BE2C (cell line): Measurements from ENCODE around the gene TMEM236.

ENCODE experiments used
- DNase-seq: peaks from one replicate; pipeline ENCODE4 v3.0.0-alpha.2; 2020
- H3K27me3 ChIP-seq: fragments of 250-450 bp; sonication (Bioruptor Pico); 2 replicates; pipeline ENCODE4 v1.5.1; 2020; ENCODE audit warnings: mild to moderate bottlenecking
- H3K36me3 ChIP-seq: fragments of 250-450 bp; sonication (Bioruptor Pico); 2 replicates; pipeline ENCODE4 v1.5.1; 2020; ENCODE audit warnings: mild to moderate bottlenecking
- H3K4me1 ChIP-seq: fragments of 250-450 bp; sonication (Bioruptor Pico); 2 replicates; pipeline ENCODE4 v1.5.1; 2020
- H3K4me3 ChIP-seq: 2 replicates; pipeline ENCODE4 v1.5.1; 2011; ENCODE audit warnings: low read depth, low read length
- H3K9me3 ChIP-seq: fragments of 250-450 bp; sonication (Bioruptor Pico); 2 replicates; pipeline ENCODE4 v1.5.1; 2020
- TF ChIP-seq, protein P1 (sequence below): IDR thresholded peaks from 2 replicates; pipeline ENCODE4 v1.5.1; 2012; ENCODE audit warnings: mild to moderate bottlenecking, low read depth, low read length

TMEM236 gene

DNA sequence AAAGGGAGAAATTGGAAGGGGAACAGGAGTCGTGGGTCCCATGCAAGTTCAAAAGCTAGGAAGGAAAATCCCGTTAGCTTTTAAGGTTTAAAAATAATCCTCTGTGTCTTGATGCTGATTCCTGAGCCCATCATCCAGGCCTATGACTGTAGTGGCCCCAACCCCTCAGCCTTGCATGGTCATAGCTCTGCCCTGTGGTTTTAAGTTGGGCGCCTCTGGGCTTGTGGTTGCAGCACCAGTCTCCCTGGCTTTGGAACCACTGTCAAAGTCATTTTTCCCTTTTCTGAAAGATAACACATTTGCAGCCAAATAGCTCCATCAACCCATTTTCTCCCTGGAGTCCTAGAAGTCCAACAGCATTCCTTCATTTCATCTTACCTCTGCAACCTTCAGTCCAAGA lies 13.6 kb downstream of the TMEM236 start:
- H3K36me3 ChIP-seq = no peaks in the 10 kb centered on the region
- H3K4me1 ChIP-seq = no peaks in the 10 kb centered on the region
- H3K4me3 ChIP-seq = no peak overlapping the region
- no peaks in the 10 kb centered on the region for H3K9me3 ChIP-seq
- DNase-seq = no peak
- TF ChIP-seq, protein P1, sequence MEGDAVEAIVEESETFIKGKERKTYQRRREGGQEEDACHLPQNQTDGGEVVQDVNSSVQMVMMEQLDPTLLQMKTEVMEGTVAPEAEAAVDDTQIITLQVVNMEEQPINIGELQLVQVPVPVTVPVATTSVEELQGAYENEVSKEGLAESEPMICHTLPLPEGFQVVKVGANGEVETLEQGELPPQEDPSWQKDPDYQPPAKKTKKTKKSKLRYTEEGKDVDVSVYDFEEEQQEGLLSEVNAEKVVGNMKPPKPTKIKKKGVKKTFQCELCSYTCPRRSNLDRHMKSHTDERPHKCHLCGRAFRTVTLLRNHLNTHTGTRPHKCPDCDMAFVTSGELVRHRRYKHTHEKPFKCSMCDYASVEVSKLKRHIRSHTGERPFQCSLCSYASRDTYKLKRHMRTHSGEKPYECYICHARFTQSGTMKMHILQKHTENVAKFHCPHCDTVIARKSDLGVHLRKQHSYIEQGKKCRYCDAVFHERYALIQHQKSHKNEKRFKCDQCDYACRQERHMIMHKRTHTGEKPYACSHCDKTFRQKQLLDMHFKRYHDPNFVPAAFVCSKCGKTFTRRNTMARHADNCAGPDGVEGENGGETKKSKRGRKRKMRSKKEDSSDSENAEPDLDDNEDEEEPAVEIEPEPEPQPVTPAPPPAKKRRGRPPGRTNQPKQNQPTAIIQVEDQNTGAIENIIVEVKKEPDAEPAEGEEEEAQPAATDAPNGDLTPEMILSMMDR = no peak
- H3K27me3 ChIP-seq = no peaks in the 10 kb centered on the region

DNA sequence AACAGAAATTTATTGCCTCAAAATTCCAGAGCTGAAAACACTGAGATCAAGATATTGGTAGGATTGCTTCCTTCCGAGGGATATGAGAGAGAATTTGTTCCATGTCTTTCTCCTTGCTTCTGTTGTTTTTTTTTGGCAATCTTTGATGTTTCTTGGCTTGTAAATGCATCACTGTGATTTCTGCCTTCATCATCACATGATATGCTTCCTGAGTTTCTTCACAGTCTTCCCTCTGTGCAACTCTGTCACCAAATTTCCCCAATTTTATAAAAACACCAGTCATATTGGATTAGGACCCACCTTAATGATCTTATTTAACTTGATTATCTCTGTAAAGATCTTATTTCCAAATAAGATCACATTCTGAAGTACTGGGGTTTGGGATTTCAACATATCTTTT lies 14.7 kb downstream of the TMEM236 start:
- H3K27me3 ChIP-seq = no peaks in the 10 kb centered on the region
- no peaks in the 10 kb centered on the region for H3K9me3 ChIP-seq
- TF ChIP-seq, protein P1 = no peak
- H3K4me1 ChIP-seq = no peaks in the 10 kb centered on the region
- no peak overlapping the region for H3K4me3 ChIP-seq
- no peak for DNase-seq
- H3K36me3 ChIP-seq = no peaks in the 10 kb centered on the region

DNA sequence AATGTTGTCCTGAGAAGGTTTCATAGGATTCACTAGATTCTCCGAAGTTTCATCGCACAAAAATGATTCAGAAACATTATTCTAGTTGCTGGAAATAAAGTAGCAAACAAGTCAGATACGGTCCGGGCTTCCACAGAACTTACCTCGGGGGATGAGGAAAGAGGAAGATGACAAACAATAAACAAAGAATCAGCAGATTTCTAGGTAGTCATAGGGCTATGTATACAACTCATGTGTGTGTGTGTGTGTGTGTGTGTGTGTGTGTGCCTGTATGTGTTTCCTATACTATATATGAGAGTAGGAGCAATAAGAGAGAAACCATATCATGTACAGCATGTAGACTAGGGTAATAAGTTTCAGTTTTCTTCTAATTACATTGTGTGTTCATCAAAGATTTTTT lies 16.5 kb downstream of the TMEM236 start:
- TF ChIP-seq, protein P1 = no peak
- no peak overlapping the region for H3K4me3 ChIP-seq
- no peaks in the 10 kb centered on the region for H3K4me1 ChIP-seq
- no peaks in the 10 kb centered on the region for H3K9me3 ChIP-seq
- DNase-seq = no peak
- H3K36me3 ChIP-seq = no peaks in the 10 kb centered on the region
- H3K27me3 ChIP-seq = no peaks in the 10 kb centered on the region

DNA sequence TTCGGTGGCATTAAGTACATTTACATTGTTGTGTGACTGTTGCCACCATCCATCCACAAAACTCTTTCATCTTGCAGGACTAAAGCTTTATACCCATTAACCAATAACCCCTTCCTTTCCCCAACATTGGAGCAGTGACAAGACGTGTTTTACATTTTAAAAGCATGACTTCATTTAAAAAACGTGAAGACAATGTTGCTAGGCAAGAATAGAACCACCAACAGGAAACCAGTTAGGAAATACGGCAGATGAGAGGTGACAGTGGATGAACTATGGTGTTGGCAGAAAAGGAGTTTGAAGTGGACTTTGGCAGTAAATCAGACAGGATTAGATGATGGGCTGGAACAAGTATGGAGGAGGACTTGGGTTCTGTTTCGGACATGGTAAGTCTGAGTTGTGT lies 17.0 kb downstream of the TMEM236 start:
- Histone ChIP-seq H3K4me3 (no peak overlapping the region), H3K9me3 (no peaks in the 10 kb centered on the region), H3K27me3 (no peaks in the 10 kb centered on the region), H3K36me3 (no peaks in the 10 kb centered on the region), H3K4me1 (no peaks in the 10 kb centered on the region)
- TF ChIP-seq, protein P1 = no peak
- DNase-seq = no peak

DNA sequence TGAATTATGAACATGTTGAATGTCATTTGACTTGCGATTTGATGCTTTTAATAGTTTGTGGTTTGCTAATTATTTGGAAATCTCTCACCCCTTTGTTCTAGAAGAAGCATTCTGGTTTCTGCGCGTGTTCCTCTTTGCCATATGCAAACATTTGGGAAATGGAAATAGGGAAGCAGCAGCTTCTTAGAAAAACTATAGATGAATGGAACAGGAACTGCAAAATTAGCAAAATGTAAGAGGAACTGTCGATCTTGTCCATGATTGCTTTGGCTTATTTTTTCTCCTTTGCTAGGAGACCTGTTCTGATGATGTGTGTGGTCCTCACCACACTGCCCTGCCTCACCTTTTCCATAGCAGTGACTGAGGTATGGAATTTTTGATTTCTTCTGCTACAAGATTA lies 19.0 kb downstream of the TMEM236 start:
- H3K4me1 ChIP-seq = no peaks in the 10 kb centered on the region
- TF ChIP-seq, protein P1 = no peak

DNA sequence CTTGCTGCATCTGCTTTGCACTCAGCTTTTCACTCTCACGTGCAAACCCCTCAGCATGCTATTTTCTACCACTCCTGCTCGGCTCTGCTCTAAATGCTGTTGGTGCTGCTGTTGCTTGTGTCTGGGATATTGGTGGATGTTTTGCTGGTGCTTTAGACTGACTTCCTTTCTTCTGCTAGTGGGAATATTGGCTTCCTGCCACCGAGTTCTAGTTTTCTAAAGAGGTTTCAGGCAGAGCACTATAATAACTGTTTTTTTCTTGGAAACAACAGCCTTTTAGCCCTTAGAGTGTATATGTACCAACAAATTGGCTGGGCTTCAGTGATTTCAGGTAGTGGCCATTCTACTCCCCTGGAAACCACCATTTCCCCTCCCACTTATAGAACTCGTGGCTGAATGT lies 27.8 kb downstream of the TMEM236 start:
- DNase-seq = no peak
- Histone ChIP-seq H3K36me3 (no peaks in the 10 kb centered on the region), H3K27me3 (no peaks in the 10 kb centered on the region), H3K4me1 (peaks cover 15% of the 10 kb centered on the region), H3K9me3 (no peaks in the 10 kb centered on the region), H3K4me3 (no peak overlapping the region)
- TF ChIP-seq, protein P1 = no peak

More for the DNA sequence above, 19.0 kb downstream of the TMEM236 start:
- H3K27me3 ChIP-seq = no peaks in the 10 kb centered on the region
- no peaks in the 10 kb centered on the region for H3K9me3 ChIP-seq
- no peak overlapping the region for H3K4me3 ChIP-seq
- no peaks in the 10 kb centered on the region for H3K36me3 ChIP-seq
- DNase-seq = no peak
